HG03457 (cell line): Measurements from ENCODE around the gene BBS12.

Source experiments
- ATAC-seq: cut with Tn5 transposase; IDR thresholded peaks from one replicate; pipeline ENCODE4 v1.9.1; 2021; ENCODE audit warnings: moderate number of reproducible peaks; ENCODE audit not compliant: unreplicated experiment

The BBS12 gene

DNA sequence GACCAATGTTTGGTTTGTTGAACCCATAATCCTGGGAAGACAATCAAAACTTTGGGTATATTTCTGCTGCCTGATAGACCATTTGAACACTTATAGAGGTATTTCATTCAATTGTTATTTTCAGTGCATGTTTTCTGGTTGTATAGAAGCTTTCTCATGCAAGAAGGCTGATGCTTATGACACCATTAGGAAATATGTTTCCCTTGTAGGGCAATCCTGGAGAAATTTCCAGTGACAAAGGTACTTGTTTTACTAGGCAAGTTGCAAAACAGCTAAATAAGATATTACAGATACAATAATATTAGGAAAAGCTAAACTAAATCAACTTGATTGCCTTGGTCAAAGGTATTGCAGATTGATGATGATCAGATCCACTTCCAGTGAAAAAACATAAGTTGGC is 61.3 kb downstream of the BBS12 start:
- ATAC-seq = no peak
